Activated CD8-positive, alpha-beta T cell treated with anti-CD3 and anti-CD28 coated beads for 36 hours (primary cell): Measurements from ENCODE around the gene GPER1. TPM values are rescaled to one million over a fixed set of nuclear protein-coding genes. Genes with fewer than 3 reads are reported as not detected.
A peak's percentile ranks its signal among the peaks of the same experiment; 100 is the strongest.

Source experiments
- ATAC-seq: fragments of 200-7000 bp; cut with Tn5 transposase; one replicate; pipeline ENCODE4 v1.10.0; 2021; ENCODE audit warnings: mild to moderate bottlenecking, moderate library complexity
- CTCF ChIA-PET: fragments of 350-600 bp; sonication (Branson Sonifier 250); formaldehyde crosslinking; loops from one replicate; lab custom pipeline; 2021; ENCODE audit warnings: antibody characterized with exemption; lab: Charles Lee
- POLR2A ChIA-PET: fragments of 350-600 bp; sonication (Branson Sonifier 250); formaldehyde crosslinking; loops from one replicate; lab custom pipeline; 2021; ENCODE audit warnings: antibody characterized with exemption; lab: Charles Lee
- DNase-seq: peaks from one replicate; pipeline ENCODE4 v3.0.0-alpha.2; 2020
- H3K27ac Mint-ChIP-seq: one replicate; pipeline ENCODE4 v1.8.0; 2021; ENCODE audit warnings: mild to moderate bottlenecking, mixed read lengths
- H3K27me3 Mint-ChIP-seq: one replicate; pipeline ENCODE4 v1.8.0; 2021; ENCODE audit warnings: mixed read lengths
- H3K36me3 Mint-ChIP-seq: one replicate; pipeline ENCODE4 v1.8.0; 2021; ENCODE audit warnings: low read depth, mixed read lengths
- H3K4me1 Mint-ChIP-seq: one replicate; pipeline ENCODE4 v1.8.0; 2021; ENCODE audit warnings: low read depth, mixed read lengths
- H3K4me3 Mint-ChIP-seq: one replicate; pipeline ENCODE4 v1.8.0; 2021; ENCODE audit warnings: mild to moderate bottlenecking, moderate library complexity, mixed read lengths
- H3K9me3 Mint-ChIP-seq: one replicate; pipeline ENCODE4 v1.8.0; 2021; ENCODE audit warnings: mixed read lengths
- intact Hi-C: fragments of 100-400 bp; cut with micrococcal nuclease; formaldehyde crosslinking; loops from one replicate; pipeline ENCODE4 v1.10.0; 2022
- total RNA-seq, 2 experiments: library from RNA; stranded (reverse); gene quantifications; one replicate each; pipeline ENCODE4 v1.2.3, GENCODE V29; 2021
- TF ChIP-seq, protein P1 (sequence below): fragments of 200-600 bp; IDR thresholded peaks from one replicate; pipeline ENCODE4 v1.8.0; 2022; ENCODE audit warnings: antibody characterized with exemption, mild to moderate bottlenecking

The GPER1 gene
- total RNA-seq, 2 experiments from 2014 or later, result 0.16 to 0.18 TPM

DNA sequence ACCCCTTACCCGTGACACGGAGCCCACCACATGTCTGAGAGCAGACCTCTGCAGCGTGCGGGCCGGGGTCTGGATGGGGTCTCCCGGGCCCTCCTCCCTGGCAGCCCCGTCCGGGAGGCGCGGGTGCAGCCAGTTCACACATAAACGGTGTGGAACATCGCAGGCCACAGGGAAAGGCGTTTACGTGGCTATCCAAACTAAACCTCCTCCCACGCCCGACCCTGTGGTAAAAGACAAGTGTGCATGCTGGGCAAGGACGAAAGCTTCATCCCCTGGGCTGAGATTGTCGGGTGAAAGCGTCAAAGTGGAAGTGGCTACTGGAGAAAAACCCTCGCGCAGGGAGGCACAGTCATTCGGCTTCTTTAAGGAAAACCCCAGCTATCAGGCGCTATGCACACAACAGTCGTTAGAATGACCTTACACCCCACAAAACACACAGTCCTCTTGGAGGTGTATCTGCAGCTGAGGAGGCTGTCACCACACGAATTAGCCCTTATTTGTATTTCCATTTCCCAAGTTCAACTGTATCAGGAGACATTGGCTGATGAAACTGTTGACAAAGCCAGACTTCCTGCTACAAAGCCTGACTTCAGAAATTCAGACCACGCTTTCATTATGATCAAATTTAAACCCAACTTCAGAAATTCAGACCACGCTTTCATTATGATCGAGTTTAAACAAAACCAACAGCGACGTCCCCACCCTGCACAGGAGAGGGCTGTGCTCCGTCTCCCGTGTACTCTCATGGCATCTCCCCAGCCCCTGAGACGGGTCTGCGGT is 15.3 kb downstream of the GPER1 start:
- H3K36me3 Mint-ChIP-seq, result peaks cover 3% of the 10 kb centered on the region
- TF ChIP-seq, protein P1, sequence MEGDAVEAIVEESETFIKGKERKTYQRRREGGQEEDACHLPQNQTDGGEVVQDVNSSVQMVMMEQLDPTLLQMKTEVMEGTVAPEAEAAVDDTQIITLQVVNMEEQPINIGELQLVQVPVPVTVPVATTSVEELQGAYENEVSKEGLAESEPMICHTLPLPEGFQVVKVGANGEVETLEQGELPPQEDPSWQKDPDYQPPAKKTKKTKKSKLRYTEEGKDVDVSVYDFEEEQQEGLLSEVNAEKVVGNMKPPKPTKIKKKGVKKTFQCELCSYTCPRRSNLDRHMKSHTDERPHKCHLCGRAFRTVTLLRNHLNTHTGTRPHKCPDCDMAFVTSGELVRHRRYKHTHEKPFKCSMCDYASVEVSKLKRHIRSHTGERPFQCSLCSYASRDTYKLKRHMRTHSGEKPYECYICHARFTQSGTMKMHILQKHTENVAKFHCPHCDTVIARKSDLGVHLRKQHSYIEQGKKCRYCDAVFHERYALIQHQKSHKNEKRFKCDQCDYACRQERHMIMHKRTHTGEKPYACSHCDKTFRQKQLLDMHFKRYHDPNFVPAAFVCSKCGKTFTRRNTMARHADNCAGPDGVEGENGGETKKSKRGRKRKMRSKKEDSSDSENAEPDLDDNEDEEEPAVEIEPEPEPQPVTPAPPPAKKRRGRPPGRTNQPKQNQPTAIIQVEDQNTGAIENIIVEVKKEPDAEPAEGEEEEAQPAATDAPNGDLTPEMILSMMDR, result no peak
- H3K9me3 Mint-ChIP-seq, result no peaks in the 10 kb centered on the region
- H3K27me3 Mint-ChIP-seq, result no peaks in the 10 kb centered on the region
- DNase-seq, result peak; percentile 60
- H3K4me3 Mint-ChIP-seq, result peak overlapping the region; percentile 43
- ChIA-PET POLR2A (interaction anchor here (1.2 to 1.3 kb wide), 3 partner anchors 11 to 181 kb away, joined by 3 to 5 read pairs (median 3); a partner anchor contains a TSS), CTCF (interaction anchor here (1.1 to 3.9 kb wide), 3 partner anchors 17 to 110 kb away, joined by 3 to 12 read pairs (median 4); no protein-coding TSS in a partner anchor)
- peak; percentile 85 for ATAC-seq
- peaks cover 20% of the 10 kb centered on the region for H3K4me1 Mint-ChIP-seq
- intact Hi-C loops, result no loop called here
- peak overlapping the region; percentile 77 for H3K27ac Mint-ChIP-seq

DNA sequence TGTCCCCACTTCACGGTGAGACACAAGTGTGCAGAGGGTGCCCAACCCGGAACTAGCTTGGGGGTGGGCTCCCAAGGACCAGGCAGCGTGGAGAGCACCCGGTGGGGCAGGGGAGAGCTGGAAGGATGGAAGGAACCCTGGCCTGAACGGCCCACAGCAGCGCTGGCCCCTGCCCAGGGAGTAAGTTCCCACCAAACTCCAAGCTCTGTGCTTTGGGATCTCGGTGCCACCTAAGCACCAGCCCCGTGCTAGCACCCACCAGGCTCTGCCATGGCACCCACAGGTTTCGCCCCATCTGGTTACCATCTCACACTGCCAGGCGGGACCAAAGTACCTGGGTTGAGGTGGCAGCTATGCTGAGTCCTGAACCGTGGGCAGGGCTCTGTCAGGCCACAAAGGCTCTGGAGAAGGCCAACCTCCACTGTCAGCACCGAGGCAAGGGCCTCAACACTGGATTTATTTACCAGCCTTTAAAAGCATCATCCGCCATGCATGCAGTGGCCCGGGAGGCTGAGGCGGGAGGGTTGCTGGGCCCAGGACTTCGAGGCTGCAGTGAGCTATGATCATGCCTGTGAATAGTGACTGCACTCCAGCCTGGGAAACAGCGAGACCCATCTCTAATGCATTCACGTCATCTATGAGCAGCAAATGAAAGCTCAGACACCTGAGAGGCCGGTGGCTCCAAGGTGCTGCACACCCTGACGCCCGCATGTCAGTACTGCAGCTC is 16.0 kb downstream of the GPER1 start:
- peak overlapping the region; percentile 77 for H3K27ac Mint-ChIP-seq
- ATAC-seq (peak; percentile 22), DNase-seq (no peak)
- no peaks in the 10 kb centered on the region for H3K27me3 Mint-ChIP-seq
- peak overlapping the region; percentile 43 for H3K4me3 Mint-ChIP-seq
- TF ChIP-seq, protein P1, result no peak
- peaks cover 20% of the 10 kb centered on the region for H3K4me1 Mint-ChIP-seq
- ChIA-PET POLR2A (interaction anchor here (1.2 to 1.3 kb wide), 3 partner anchors 12 to 182 kb away, joined by 3 to 5 read pairs (median 3); a partner anchor contains a TSS), CTCF (interaction anchor here (1.1 to 3.9 kb wide), 5 partner anchors 18 to 111 kb away, joined by 3 to 12 read pairs (median 4); no protein-coding TSS in a partner anchor)
- no peaks in the 10 kb centered on the region for H3K36me3 Mint-ChIP-seq
- intact Hi-C loops, result no loop called here
- no peaks in the 10 kb centered on the region for H3K9me3 Mint-ChIP-seq

DNA sequence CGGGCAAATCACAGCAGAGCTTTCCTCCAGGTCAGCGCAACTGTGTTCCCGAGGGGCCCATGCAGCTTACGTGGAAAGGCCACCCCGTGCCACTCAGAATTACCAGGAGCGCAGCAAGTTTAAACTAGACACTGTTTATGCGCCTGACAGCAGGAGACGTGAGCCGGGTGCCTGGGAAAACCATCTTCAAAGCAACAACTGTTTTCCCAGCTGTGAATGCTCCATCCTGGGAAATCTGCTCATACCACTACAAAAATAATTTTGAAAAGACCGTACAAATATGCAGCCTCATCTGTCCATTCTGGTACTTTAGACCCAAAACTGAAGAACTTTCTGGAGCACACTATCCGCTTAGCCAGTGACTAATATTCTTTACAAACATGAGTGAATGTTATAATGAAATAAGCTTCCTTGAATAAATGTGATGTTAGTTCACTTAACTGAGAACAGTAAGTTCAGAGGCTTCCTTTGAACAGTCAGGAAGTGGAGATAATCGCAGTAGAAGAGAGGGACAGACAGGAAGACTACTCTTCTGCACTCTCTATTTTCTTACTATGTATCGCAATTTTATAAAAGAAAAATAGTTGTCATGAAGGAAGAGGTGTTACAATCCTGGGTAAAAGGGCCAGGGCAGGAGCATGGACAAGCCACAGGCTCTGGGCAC is 16.7 kb downstream of the GPER1 start:
- intact Hi-C loops, result no loop called here
- ATAC-seq, result no peak
- ChIA-PET CTCF (interaction anchor here (1.1 to 1.5 kb wide), 3 partner anchors 19 to 71 kb away, joined by 3 to 4 read pairs (median 4); no protein-coding TSS in a partner anchor), POLR2A (interaction anchor here (1.2 kb wide), 1 partner anchor 13 kb away, joined by 3 read pairs; no protein-coding TSS in a partner anchor)
- no peaks in the 10 kb centered on the region for H3K27me3 Mint-ChIP-seq
- no peaks in the 10 kb centered on the region for H3K36me3 Mint-ChIP-seq
- H3K4me1 Mint-ChIP-seq, result peaks cover 20% of the 10 kb centered on the region
- no peak for DNase-seq
- no peak overlapping the region for H3K4me3 Mint-ChIP-seq
- H3K9me3 Mint-ChIP-seq, result no peaks in the 10 kb centered on the region
- TF ChIP-seq, protein P1, result no peak
- H3K27ac Mint-ChIP-seq, result no peak overlapping the region

DNA sequence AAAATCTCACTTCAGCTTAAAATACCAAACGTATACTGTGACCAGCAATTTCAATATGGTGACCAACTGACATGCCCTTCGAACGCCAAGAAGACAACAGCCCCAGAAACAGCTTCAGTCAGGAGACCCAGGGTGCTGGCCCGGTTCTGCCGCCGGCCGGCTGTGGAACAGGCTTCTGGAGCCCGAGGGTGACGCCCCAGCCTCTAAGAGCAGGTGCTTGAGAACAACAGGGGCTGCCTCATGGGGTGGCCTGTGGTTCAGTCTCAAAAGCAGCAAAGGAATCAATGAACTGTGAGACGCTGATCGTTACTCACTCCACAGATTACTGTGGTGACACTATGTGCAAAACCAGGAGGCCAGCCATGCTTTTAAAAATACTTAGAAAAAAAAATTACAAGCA is 17.3 kb downstream of the GPER1 start:
- intact Hi-C loops, result no loop called here
- ChIA-PET CTCF (interaction anchor here (1.3 to 1.5 kb wide), 2 partner anchors 19 to 40 kb away, joined by 4 read pairs; no protein-coding TSS in a partner anchor), POLR2A (no interaction called here)
- no peak overlapping the region for H3K4me3 Mint-ChIP-seq
- H3K27ac Mint-ChIP-seq, result no peak overlapping the region
- H3K4me1 Mint-ChIP-seq, result peaks cover 20% of the 10 kb centered on the region
- H3K27me3 Mint-ChIP-seq, result no peaks in the 10 kb centered on the region
- ATAC-seq (no peak), DNase-seq (no peak)
- TF ChIP-seq, protein P1, result no peak
- H3K36me3 Mint-ChIP-seq, result no peaks in the 10 kb centered on the region
- H3K9me3 Mint-ChIP-seq, result no peaks in the 10 kb centered on the region
